ENCODE measurements around the gene KIF23. TPM values are rescaled to one million over a fixed set of nuclear protein-coding genes. Genes with fewer than 3 reads are reported as not detected.
A peak's percentile ranks its signal among the peaks of the same experiment; 100 is the strongest.

KIF23 gene
- total RNA-seq, 4 donors from 2014 or later = 4.5 to 13.2 (median 8.9) TPM

GRCh38 chr15:69451951-69452691, 38.0 kb downstream of the KIF23 start:
- H3K9me3 ChIP-seq = no peaks in the 10 kb centered on the region
- no peaks in the 10 kb centered on the region for H3K27me3 ChIP-seq
- H3K27ac ChIP-seq = peak overlapping the region; percentile 34 to 95 (median 90)
- H3K4me3 ChIP-seq = peak overlapping the region; percentile 85 to 97 (median 90)
- DNase-seq (ENCODE audit: low spot score in 2 of 2) = peak in 1 of 2 donors; percentile 17
- no peak for TF ChIP-seq POLR2A (IDR thresholded peaks at IDR 0.05)
- TF ChIP-seq EP300 (IDR thresholded peaks at IDR 0.05) = no peak
- peaks cover 0 to 21% (median 9%) of the 10 kb centered on the region in 3 donors for H3K36me3 ChIP-seq
- H3K4me1 ChIP-seq = peaks cover 0 to 37% (median 19%) of the 10 kb centered on the region in 4 donors
- 20 to 30% methylated on average over 32 of the region's 32 CpGs for WGBS, 2 donors

- peak; percentile 95 to 96 for DNase-seq (ENCODE audit: low spot score in 2 of 2)
- peaks cover 0 to 37% (median 19%) of the 10 kb centered on the region in 4 donors for H3K4me1 ChIP-seq
- TF ChIP-seq EP300 (IDR thresholded peaks at IDR 0.05) (peak; percentile 67 to 99), POLR2A (IDR thresholded peaks at IDR 0.05) (peak; percentile 68 to 88)
- TF ChIP-seq, protein P1, sequence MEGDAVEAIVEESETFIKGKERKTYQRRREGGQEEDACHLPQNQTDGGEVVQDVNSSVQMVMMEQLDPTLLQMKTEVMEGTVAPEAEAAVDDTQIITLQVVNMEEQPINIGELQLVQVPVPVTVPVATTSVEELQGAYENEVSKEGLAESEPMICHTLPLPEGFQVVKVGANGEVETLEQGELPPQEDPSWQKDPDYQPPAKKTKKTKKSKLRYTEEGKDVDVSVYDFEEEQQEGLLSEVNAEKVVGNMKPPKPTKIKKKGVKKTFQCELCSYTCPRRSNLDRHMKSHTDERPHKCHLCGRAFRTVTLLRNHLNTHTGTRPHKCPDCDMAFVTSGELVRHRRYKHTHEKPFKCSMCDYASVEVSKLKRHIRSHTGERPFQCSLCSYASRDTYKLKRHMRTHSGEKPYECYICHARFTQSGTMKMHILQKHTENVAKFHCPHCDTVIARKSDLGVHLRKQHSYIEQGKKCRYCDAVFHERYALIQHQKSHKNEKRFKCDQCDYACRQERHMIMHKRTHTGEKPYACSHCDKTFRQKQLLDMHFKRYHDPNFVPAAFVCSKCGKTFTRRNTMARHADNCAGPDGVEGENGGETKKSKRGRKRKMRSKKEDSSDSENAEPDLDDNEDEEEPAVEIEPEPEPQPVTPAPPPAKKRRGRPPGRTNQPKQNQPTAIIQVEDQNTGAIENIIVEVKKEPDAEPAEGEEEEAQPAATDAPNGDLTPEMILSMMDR (IDR thresholded peaks at IDR 0.05) = peak in 2 of 5 experiments; percentile 12 to 24
- peak within 1 kb of the TSS; percentile 53 to 95 (median 90) for H3K27ac ChIP-seq
- peak within 1 kb of the TSS; percentile 85 to 97 (median 90) for H3K4me3 ChIP-seq
- no peaks in the 10 kb centered on the region for H3K27me3 ChIP-seq
- WGBS, 2 donors = 0% methylated on average over 36 to 43 of the region's 77 CpGs
- no peaks in the 10 kb centered on the region for H3K9me3 ChIP-seq
- peaks cover 0 to 27% (median 9%) of the 10 kb centered on the region in 3 donors for H3K36me3 ChIP-seq
Measured at GRCh38 chr15:69452692-69453521, 38.8 kb downstream of the KIF23 start, which contains the start of gene RPLP1. TSS of gene RPLP1 (plus strand) at chr15:69452818. CDS start at chr15:69452949, 131 bp downstream.

- peak overlapping the region in 2 of 4 donors; percentile 93 to 97 for H3K4me3 ChIP-seq
- TF ChIP-seq, protein P1 (IDR thresholded peaks at IDR 0.05) = no peak
- TF ChIP-seq EP300 (IDR thresholded peaks at IDR 0.05) (no peak), POLR2A (IDR thresholded peaks at IDR 0.05) (no peak)
Measured at GRCh38 chr15:69454953-69455352, 40.8 kb downstream of the KIF23 start.

DNA sequence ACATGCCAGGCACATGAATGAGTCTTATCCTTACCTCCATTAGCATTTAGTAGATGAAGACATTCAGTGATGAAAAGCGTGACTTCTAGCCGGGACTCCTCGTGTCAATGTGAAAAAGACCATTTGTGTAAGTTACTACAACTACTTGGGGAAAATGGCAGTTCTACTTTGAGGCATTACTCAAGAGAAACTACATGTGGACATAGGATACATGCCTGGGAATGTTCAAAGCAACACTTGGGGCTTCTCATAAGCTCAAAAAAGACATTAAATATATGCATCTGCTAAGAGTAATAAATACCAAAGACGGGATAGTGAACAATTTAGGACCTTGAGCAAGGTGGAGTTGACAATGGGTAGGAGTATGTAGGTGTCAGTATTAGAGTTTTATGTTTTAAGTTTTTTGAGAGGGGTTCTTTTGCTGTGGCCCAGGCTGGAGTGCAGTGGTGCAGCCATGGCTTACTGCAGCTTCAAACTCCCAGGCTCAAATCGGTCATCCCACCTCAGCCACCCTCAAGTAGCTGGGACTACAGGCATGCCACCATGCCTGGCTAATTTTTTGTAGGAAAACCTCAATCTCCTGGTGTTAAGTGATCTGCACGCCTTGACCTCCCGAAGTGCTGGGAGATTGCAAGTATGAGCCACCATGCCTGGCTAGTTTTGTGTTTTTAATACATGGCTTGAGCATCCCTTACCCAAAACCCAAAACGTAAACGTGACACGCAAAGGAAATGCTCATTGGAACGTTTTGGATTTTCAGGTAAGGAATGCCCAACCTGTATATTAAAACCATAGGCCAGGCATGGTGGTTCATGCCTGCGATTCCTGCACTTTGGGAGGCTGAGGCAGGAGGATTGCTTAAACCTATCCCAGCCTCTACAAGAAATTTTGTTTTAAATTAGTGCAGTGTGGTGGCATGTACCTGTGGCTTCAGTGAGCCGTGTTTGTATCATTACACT, 42.3 kb downstream of the KIF23 start:
- Histone ChIP-seq H3K27ac (no peak overlapping the region), H3K27me3 (no peaks in the 10 kb centered on the region), H3K4me3 (no peak overlapping the region), H3K9me3 (no peaks in the 10 kb centered on the region), H3K36me3 (peaks cover 0 to 29% (median 9%) of the 10 kb centered on the region in 3 donors), H3K4me1 (peaks cover 0 to 41% (median 19%) of the 10 kb centered on the region in 4 donors)
- DNase-seq (ENCODE audit: low spot score in 2 of 2) = no peak
- WGBS, 2 donors = 85 to 89% methylated on average over 13 of the region's 13 CpGs
- TF ChIP-seq, protein P1 (IDR thresholded peaks at IDR 0.05) = no peak
- TF ChIP-seq EP300 (IDR thresholded peaks at IDR 0.05) (no peak), POLR2A (IDR thresholded peaks at IDR 0.05) (no peak)

More at GRCh38 chr15:69454953-69455352, 40.8 kb downstream of the KIF23 start:
- no peak for DNase-seq (ENCODE audit: low spot score in 2 of 2)
- Histone ChIP-seq H3K4me1 (peaks cover 0 to 37% (median 19%) of the 10 kb centered on the region in 4 donors), H3K27ac (no peak overlapping the region), H3K9me3 (no peaks in the 10 kb centered on the region), H3K36me3 (peaks cover 0 to 29% (median 9%) of the 10 kb centered on the region in 3 donors), H3K27me3 (no peaks in the 10 kb centered on the region)
- WGBS, 2 donors = 44 to 51% methylated on average over 5 of the region's 5 CpGs
